GM21717 (cell line): ENCODE data around the gene KLK10.
"Not testable (repeated sequence)": the region's sequence is repeated elsewhere in the genome, so short reads cannot be mapped to it uniquely, and the experiment has no call there.

Experiments used
- ATAC-seq: cut with Tn5 transposase; IDR thresholded peaks from one replicate; pipeline ENCODE4 v1.9.1; 2021; ENCODE audit warnings: mild to moderate bottlenecking, moderate library complexity; ENCODE audit not compliant: unreplicated experiment

KLK10 gene

DNA sequence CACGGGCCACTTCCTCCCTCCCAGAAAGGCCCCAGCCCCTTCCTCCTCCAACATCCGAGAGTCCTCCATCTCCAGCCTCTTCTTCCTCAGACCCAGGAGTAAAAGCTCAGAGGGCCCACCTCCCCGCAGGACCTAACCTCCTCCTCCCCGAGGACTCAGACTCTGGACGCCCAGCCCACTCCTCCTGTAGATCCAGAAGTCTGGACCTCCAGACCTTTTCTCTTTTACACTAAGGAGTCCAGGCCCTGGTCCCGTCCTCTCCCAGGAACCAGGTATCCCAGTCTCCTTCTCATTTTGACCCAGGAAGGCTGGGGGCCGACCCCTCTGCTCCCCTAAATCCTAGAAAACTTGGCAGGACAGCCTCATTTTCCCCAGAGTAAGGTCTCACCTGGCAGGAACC is 16.2 kb downstream of the KLK10 start:
- ATAC-seq = no peak

DNA sequence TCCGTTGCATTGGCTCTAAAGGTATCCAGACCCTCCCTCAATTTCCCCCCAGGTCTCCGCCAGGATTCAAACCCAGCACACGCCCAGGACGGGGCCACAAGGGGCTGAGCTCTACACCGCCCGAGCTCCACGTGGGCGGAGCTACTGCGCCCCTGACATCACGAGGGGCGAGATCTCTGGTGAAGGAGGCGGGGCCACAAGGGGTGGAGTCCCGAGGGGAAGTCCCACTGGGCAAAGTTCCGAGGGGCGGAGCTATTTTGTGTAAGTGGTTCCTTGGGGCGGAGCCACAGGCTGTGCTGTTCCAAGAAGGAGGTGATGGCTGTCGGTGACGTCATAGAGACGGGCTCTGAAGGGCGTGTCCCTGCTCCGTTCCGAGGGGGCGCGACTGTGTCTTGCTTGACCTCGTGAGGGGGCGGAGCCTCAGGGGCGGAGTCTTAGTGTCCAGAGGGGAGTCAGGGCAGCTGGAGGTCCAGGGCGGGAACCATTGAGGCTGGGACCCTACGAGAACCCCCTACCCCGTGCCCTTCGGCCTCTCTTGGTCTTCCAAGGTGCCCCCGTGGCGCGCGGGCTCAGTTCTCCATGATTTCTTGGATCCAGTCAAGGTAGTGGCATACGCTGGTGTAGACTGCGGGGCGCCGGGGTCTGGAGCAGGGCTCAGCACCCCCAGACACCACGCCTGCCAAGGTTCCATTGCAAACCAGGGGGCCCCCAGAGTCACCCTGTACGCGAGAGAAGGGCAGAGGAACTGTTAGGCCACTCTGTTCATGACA is 16.8 kb downstream of the KLK10 start:
- ATAC-seq = no peak

DNA sequence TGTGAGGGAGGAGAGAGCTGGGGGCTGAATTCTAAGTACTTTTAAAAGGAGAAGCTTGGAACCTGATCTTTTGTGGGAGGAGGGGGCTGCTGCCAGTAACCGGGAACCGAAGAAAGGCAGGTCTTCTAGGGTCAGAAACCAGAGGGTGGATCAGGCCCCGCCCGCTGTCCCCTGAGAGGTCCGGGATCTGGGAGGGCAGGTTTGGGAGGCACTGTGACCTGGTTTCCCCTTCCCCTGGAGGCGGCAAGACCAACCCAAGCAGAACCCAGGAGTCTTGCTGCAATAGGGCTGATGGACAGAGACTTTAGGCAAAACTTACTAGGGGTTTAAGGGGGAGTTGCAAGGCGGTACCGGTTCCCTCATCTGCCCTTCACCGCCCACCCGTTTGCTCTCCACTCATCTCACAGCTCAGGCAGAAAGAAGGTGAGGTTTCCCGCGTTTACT is 17.4 kb downstream of the KLK10 start:
- ATAC-seq = no peak

DNA sequence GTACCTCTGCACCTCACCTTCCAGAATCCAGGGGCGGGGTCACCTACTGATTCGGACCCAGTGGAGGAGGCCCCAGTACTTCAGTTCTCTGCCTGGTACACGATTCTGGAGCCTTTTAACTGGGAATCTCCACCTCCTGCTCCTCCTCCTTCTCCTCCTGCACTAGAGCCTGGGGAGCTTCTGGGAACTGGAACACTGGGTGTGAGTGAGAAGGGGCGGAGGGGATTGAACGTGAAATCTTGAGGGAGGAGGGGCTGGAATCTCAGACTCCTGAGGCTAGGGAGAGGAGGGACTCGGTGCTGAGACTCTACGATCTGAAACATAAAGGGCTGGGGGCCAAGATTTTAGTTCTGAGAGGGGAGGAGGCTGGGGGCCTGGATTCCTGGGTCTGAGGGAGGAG is 18.0 kb downstream of the KLK10 start, which contains the start of gene KLK8:
Gene KLK8 (minus strand): TSS at position 90 of the 400 bp plus-strand sequence. CDS start 437 bp downstream, outside the sequence.
- no peak for ATAC-seq

DNA sequence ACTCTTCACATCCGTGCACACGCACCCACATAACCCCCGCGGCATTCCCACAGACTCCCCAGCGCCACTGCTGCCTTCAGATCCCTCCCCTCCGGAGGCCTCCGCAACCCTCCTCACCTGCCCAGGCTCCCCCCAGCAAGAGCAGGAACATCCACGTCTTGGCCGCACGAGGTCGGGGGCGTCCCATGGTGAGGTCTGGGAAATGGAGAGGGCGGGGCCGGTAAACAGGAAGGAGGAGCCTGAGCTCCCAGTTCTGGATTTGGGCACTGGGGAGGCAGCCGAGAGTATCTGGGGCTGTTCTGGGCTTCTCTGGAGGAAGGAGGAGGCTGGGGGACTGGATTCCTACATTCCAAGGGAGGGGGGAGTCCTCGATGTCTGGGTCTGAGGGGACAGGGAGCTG is 18.5 kb downstream of the KLK10 start:
- ATAC-seq = no peak

DNA sequence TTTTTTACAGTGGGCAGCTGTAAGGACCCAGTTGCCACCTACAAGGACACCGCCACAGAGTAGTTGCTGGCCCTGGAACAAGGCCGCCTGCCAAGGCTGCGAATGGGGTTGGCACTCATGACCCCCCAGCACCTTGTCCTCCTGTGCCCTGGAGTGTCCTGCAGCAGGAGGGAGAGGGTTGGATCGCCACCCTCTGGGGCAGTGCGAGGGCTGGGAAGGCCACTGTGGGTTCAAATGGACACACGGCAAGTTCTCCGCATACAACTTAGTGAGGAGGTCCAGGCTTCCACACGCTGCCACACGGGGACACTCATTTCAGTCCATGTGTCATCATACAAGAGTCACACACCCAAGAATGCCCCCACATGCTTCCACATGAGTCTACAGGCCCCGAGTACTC is 19.1 kb downstream of the KLK10 start:
- ATAC-seq = no peak

DNA sequence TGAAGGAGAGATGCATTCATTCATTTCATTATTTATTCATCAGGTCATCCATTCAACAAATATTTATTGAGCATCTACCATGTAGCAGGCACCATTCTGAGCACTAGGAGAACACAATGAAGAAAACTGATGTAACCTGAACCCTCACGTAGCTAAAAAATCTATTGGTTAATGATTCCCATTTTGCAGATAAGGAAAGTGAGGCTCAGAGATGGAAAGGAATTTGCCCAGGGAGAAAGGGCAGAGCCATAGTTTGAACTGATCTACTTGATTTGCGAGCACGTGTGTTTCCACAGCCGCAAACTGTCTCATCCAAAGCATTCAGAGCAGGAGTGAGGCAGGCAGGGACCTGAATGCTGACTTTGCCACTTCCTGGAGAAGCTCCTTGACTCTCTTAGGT is 20.8 kb downstream of the KLK10 start:
- ATAC-seq = no peak

DNA sequence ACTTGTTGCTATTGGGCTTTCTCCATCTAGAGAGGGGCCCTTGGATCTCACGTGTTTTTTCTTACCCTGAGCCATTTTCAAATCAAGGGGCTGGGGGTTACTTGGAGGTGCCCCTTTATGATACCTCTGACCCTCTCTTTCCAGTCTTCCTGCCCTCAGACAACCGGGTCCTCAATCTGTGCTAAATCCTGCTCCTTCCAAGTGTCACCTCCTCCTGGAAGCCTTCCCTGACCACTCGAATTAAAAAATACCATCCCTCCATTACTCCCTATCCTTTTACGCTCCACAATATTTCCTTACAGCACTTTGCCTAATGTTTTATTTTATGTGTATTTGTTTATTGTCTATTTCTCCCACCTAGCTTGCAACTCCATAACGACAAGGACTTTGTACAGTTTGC is 21.4 kb downstream of the KLK10 start:
- ATAC-seq = no peak

DNA sequence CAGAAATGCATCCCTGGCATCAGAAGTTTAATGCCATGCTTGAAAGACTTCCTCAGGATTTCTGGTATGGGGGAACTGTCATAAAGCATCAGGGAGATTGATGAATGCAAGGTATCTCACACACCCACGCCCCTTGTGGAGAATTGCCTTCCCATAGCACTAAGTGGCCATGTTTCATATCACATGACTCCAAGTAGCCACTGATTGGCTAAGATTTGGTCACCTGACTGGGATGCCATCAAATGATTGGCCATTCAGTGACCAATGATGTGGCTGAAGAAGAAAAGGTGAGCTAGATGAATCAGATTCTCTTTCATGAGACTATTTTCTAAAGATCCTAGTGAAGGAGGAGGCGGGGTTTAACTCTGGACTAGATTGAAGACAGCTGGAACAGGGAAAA is 25.4 kb downstream of the KLK10 start:
- ATAC-seq = no peak

DNA sequence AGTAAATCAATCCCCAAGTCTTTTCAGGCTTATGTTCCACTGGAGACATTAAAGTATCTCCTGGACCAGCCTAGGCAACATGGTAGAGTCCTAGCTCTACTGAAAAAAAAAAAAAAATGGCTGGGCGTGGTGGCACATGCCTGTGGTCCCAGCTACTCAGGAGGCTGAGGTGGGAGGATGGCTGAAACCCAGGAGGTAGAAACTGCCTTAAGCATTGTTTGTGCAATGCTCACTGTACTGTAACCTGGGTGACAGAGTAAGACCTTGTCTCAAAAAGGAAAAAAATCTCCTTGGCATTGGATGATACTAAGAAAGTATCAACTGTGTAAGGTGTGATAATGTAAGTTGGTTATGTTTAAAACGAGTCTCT is 26.9 kb downstream of the KLK10 start:
- no peak for ATAC-seq

DNA sequence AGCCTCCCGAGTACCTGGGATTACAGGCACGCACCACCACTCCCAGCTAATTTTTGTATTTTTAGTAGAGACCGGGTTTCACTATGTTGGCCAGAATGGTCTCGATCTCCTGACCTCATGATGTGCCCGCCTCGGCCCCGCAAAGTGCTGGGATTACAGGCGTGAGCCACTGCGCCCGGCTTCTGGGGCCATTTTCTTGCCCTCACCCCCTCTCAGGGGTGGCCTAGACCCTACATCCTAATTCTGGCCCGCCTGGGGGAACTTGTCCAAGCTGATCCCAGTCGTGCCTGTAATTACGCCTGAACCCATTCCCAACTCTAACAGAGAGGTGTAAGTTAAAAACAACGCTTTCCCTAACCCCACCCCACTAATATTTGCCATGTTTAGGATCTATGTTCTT is 35.1 kb downstream of the KLK10 start:
- not testable (repeated sequence) for ATAC-seq

DNA sequence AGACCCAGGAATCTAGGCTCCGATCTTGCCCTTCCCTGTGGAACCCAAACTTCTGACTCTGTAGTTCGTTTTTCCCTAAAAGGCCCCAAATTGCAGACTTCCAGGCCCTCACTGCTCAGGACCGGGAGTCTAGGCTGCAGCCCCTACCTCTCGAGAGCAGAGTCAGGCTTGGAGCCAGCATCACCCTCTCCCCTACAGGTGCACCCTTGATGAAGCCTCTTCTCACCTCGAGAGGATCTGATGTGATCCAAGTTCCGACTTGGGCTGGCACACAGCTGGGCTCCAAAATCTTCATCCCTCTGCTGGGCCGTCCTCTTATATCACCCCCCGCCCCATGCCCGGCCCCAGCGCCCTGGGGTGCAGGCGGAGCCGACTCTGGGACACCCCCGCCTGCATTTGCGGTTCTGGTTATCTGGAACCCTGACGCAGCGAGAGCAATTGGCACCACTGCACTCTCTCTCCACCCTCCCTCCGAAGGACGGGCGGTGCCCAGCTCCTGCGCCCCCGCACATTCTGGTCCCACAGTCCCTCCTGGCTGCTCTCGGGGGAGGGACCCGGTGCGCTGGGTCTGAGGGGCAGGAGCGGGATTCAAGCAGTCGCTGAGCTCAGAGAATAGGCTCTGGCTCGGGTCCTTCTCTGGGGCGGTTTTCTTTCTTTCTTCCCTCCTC is 35.8 kb downstream of the KLK10 start, which contains the start of gene KLK7:
Gene KLK7 (minus strand): TSS at position 293 of the 668 bp plus-strand sequence. CDS start 1,518 bp downstream, outside the sequence.
- ATAC-seq = no peak

DNA sequence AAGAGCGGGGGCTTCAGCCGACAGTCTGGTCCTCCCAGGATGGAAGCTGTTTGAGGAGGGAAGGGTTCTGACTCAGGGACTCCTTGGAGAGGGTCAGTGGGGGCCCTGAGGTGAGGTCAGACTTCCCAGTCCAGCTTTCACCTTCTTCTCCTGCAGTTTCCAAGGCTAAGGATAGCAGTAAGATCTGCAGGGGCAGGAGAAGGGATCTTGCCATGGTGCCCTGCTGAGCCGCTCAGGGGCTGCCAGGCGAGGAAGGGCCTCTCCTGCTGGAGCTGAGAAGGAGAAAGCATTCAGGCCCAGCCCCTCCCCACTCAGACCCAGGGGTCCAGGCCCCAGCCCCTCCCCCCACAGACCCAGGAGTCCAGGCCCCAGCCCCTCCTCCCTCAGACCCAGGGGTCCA is 37.3 kb downstream of the KLK10 start:
- ATAC-seq = no peak

DNA sequence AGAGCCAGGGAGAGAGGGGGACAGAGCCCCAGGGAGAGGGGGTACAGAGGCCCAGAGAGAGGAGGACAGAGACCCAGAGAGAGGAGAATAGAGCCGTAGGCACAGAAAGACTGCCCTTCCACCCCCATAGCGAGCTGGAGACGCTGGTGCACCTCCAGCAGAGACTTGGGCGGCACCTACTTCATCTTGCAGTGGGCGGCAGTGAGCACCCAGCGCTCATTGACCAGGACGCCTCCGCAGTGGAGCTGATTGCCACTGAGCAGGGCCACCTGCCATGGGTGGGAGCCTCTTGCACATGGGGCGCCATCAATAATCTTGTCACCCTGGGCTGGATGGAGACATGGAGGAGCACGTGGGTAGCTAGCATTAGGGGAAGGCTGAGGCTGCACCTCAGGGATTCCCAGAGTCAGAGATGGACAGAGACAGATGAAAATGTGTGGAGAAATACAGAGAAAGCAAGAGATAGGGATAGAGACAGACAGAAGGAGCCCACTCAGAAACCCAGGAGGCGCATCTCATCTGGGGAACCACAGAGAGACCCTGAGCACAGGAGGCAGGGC is 37.8 kb downstream of the KLK10 start:
- no peak for ATAC-seq

DNA sequence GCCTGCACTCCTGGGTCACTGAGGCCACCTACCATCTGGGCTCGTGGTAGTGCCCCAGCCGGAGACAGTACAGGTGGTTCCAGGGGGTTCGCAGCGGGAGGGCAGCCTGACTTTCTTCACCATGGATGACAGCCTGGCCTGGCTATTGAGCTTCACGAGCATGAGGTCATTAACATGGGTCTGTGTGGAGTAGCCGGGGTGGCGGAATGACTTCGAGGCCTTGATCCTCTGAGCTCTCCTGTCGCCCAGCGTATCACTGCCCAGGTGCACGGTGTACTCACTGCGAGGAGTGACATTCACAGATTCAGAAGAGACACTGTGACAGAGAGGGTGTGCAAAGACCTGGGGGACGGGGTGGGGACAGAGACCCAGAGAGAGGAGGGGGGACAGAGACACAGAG is 39.3 kb downstream of the KLK10 start:
- no peak for ATAC-seq

DNA sequence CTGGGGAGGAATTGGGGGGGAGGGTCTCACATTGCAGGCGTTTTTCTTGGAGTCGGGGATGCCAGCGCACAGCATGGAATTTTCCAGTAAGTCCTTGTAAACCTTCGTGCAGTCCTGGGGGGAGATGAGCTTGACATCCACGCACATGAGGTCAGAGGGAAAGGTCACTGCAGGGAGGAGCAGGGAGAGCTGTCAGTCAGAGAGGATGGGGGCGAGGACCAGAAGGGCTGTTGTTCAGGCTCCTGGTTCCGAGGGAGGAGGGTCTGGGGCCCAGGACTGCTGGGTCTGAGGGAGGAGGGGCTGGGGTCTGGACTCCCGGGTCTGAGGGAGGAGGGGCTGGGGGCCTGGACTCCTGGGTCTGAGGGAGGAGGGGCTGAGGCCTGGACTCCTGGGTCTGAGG is 39.8 kb downstream of the KLK10 start:
- no peak for ATAC-seq

DNA sequence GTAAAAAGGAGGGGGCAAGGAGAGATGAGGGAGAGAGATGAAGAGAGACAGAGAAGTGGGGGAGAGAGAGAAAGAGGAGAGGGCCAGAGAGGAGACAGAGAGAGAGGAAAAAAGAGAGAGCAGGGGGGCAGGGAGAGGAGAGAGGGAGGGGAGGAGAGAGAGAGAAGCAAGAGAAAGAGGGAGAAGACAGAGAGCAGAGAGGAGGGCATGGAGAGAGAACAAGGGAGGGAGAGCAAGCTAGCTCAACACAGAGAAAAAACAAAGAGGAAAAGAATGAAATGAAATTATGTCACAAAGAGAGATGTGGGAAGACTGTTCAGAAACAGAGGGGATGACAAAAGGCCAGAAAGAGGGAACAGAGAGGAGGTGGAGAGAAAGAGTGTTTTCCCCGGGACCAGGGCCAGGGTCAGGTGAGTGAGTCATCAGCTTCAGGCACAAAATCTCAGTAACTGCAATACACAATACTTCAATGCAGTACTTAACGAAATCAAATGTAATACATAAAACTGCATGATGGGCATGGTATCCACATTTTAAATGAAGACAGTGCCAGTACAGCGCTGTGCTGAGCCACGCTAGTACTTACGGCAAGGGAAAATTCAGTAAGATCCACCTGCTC is 40.6 kb downstream of the KLK10 start:
- ATAC-seq = no peak

DNA sequence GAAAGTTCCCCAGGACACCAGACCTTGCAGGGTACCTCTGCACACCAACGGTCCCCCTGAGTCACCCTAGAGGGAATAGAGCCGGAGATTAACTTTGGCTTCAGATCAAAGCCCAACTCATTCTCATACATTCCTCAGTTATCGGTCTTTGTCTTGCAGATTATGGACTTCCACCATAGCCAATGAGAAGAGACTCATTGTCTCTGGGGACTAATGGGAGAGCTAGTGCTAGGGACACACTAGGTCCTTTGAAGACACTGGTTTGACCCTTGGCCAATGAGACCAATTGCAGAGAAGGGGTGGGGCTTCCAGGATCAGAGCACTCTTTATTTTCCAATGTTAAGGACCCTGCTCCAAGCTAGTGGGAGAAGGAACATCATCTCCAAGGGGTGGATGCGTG is 41.9 kb downstream of the KLK10 start:
- ATAC-seq = no peak

DNA sequence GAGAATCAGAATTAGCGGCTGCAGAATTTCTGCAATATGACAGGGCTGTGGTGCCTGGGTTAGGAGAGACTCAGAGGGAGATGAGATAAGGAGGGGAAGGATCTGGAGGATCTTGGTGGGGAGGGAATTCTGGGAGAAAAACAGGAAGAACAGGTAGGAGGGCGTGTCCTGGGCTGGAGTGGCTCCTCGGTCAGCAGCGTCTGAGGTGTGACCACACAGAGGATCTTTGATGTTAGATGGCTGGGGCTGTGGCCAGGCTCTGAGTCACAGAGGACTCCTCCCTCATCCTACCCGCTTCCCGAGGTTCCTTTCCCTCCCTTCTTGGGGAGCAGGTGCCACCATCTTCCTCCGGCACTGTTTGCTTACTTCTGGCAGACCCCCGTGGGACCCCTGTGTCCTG is 43.7 kb downstream of the KLK10 start:
- ATAC-seq = no peak

DNA sequence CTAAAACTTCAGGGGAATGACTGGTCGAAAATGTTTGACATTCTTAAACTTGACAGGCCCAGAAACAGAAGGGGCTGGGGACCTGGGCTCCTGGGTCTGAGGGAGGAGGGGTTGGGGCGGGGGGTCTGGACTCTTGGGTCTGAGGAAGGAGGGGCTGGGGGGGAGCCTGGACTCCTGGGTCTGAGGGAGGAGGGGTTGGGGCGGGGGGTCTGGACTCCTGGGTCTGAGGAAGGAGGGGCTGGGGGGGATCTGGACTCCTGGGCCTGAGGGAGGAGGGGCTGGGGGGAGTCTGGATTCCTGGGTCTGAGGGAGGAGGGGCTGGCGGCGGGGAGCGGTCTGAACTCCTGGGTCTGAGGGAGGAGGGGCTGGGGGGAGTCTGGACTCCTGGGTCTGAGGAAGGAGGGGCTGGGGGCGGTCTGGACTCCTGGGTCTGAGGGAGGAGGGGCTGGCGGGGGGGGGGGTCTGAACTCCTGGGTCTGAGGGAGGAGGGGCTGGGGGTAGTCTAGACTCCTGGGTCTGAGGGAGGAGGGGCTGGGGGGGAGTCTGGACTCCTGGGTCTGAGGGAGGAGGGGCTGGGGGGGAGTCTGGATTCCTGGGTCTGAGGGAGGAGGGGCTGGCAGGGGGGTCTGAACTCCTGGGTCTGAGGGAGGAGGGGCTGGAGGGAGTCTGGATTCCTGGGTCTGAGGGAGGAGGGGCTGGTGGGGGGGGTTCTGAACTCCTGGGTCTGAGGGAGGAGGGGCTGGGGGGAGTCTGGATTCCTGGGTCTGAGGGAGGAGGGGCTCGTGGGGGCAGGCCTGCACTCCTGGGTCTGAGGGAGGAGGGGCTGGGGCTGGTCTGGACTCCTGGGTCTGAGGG is 44.6 kb downstream of the KLK10 start:
- ATAC-seq = no peak
